Small intestine (tissue), 16 donors: Measurements from ENCODE around the gene ERFL. TPM values are rescaled to one million over a fixed set of nuclear protein-coding genes. Genes with fewer than 3 reads are reported as not detected.

Experiments used
- DNase-seq, 2 donors: peaks; one replicate each; pipeline versions ENCODE4 v3.0.0 to v3.0.0-alpha.2; 2013
- FAIRE-seq: peaks from 2 replicates; lab custom pipeline; 2012; peaks lifted over from hg19 to GRCh38; lab: Jason Lieb, UNC
- H3K27ac ChIP-seq, 3 donors: one replicate each; pipeline ENCODE4 v1.5.1; 2013; ENCODE audit warnings: low read length in 2 of 3, mild to moderate bottlenecking in 2 of 3, control low read depth in 1 of 3, inconsistent platforms in 1 of 3, low read depth in 1 of 3, moderate library complexity in 1 of 3
- H3K27me3 ChIP-seq, 3 donors: one replicate each; pipeline ENCODE4 v1.6.1; 2013; ENCODE audit warnings: low read length in 3 of 3, inconsistent platforms in 1 of 3; ENCODE audit not compliant: control insufficient read depth in 3 of 3, insufficient read depth in 3 of 3
- H3K36me3 ChIP-seq, 3 donors: one replicate each; pipeline ENCODE4 v1.6.1; 2013; ENCODE audit warnings: low read length in 3 of 3, inconsistent platforms in 1 of 3, low read depth in 1 of 3, mild to moderate bottlenecking in 1 of 3, moderate library complexity in 1 of 3; ENCODE audit not compliant: control insufficient read depth in 3 of 3, insufficient read depth in 2 of 3
- H3K4me1 ChIP-seq, 3 donors: one replicate each; pipeline ENCODE4 v1.6.1; 2013; ENCODE audit warnings: low read length in 2 of 3, inconsistent platforms in 1 of 3, low read depth in 1 of 3, mild to moderate bottlenecking in 1 of 3, moderate library complexity in 1 of 3; ENCODE audit not compliant: control insufficient read depth in 3 of 3, insufficient read depth in 2 of 3
- H3K4me3 ChIP-seq, 3 donors: one replicate each; pipeline ENCODE4 v1.5.1; 2013; ENCODE audit warnings: low read length in 3 of 3, control low read depth in 1 of 3, inconsistent platforms in 1 of 3, low read depth in 1 of 3, mild to moderate bottlenecking in 1 of 3, moderate library complexity in 1 of 3
- H3K9me3 ChIP-seq, 2 donors: one replicate each; pipeline ENCODE4 v1.6.1; 2013; ENCODE audit warnings: low read depth in 1 of 2, low read length in 1 of 2; ENCODE audit not compliant: control insufficient read depth in 2 of 2, insufficient read depth in 1 of 2
- WGBS, 3 donors: extraction: QIAGEN DNeasy Blood & Tissue Kit; methylation state at CpG; one replicate each; pipeline ENCODE4 v1.1.7; 2013; 5-methylcytosine and 5-hydroxymethylcytosine counted together
- long read RNA-seq, 10 donors: transcript quantifications; one replicate each; lab custom pipeline, GENCODE V29; 2026
- polyA plus RNA-seq, 4 donors: library from polyadenylated mRNA; stranded (reverse) in 3 of 4; unstranded in 1 of 4; fragments of 200-250 nt in 3 of 4; fragments of 120-200 nt in 1 of 4; gene quantifications; one replicate each; pipeline versions ENCODE4 v1.2.1 to v1.2.3, GENCODE V29; 2013
- donor health status: healthy with polysubstance abuse.
- donor health status: control.
- donor health status: control.
- donor health status: Bipolar disorder and iron deficiency.
- donor health status: healthy.

The ERFL gene
- under 1 TPM in 2 of 4 donors, not detected in 2; 0.04 to 0.21 TPM for polyA plus RNA-seq
- long read RNA-seq, donor 1, result 0 reads
- long read RNA-seq, donor 2, result 0 reads
- long read RNA-seq, donor 3, result 0 reads
- long read RNA-seq, donor 4, result 0 reads
- long read RNA-seq, donor 5, result 0 reads
- long read RNA-seq, donor 6, result 0 reads
- long read RNA-seq, donor 7, result 0 reads
- long read RNA-seq, donor 8, result 0 reads
- long read RNA-seq, donor 9, result 0 reads
- long read RNA-seq, donor 10, result 0 reads

DNA sequence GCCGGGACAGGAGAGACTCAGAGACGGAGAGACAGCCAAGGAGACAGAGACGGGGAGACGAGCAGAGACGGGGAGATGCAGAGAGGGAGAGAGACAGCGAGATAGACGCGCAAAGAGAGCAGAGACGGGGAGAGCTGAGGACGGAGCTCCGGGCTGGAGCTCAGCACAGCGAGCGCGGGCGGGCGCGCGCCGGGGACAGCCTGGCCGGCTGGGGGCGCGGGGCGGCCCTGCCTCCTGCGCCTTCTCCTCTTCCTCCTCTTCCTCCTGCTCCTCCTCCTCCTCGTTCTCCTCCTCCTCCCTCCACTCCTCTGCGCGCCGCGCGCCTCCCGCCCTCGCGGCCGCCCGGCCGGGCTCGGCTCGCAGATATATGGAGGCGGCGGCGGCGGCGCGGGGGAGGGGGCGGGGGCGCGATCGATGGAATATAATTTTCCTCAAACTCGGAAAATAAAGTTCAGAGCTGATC lies at the start of gene ERFL:
ERFL (minus strand) TSS at position 229 of the 463 bp plus-strand sequence. CDS start 15,530 bp downstream, outside the sequence.
- Histone ChIP-seq H3K4me1 (peaks cover 0 to 7% (median 0%) of the 10 kb centered on the region in 3 donors), H3K4me3 (peak within 1 kb of the TSS in 2 of 3 donors; percentile 35 to 47), H3K9me3 (no peaks in the 10 kb centered on the region), H3K36me3 (no peaks in the 10 kb centered on the region), H3K27ac (no peak within 1 kb of the TSS), H3K27me3 (peaks cover 0 to 91% (median 40%) of the 10 kb centered on the region in 3 donors)
- WGBS, 3 donors, result 0 to 1% (median 0%) methylated on average over 30 to 49 of the region's 49 CpGs
- DNase-seq, result no peak
- FAIRE-seq, result no peak

GRCh38 chr19:41977916-41978315 lies 49.7 kb upstream of the ERFL start:
- no peaks in the 10 kb centered on the region for H3K36me3 ChIP-seq
- H3K4me3 ChIP-seq, result no peak overlapping the region
- DNase-seq, result no peak
- no peaks in the 10 kb centered on the region for H3K9me3 ChIP-seq
- H3K27me3 ChIP-seq, result no peaks in the 10 kb centered on the region
- H3K4me1 ChIP-seq, result no peaks in the 10 kb centered on the region
- no peak overlapping the region for H3K27ac ChIP-seq
- no peak for FAIRE-seq
- WGBS, 3 donors, result 80 to 84% (median 83%) methylated on average over 22 of the region's 22 CpGs

DNA sequence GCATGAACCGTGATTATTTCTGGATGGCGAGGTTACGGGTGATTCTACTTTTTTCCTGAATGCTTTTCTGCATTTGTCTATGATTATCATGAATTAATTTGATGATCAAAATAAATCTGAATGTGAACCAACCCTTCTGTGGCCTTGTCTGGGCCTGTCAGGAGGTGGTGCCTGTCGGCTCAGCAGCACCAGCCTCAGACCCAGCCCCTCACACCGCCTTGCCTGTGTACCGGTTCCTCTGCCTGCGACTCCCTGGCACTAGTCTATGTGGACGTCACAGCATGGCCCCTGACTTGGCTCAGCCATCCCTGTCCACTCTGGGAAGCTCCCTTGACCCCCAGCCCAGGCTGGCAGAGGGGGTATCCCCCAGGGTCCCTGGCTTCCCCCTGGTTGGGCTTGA lies 46.4 kb upstream of the ERFL start:
- Histone ChIP-seq H3K4me1 (no peaks in the 10 kb centered on the region), H3K9me3 (no peaks in the 10 kb centered on the region), H3K27ac (no peak overlapping the region), H3K27me3 (no peaks in the 10 kb centered on the region), H3K36me3 (no peaks in the 10 kb centered on the region), H3K4me3 (no peak overlapping the region)
- DNase-seq (no peak), FAIRE-seq (no peak)
- WGBS, 3 donors, result 78 to 80% (median 78%) methylated on average over 8 of the region's 8 CpGs

GRCh38 chr19:41971363-41971762 lies 43.1 kb upstream of the ERFL start:
- Histone ChIP-seq H3K27ac (no peak overlapping the region), H3K9me3 (no peaks in the 10 kb centered on the region), H3K4me1 (peaks cover 0 to 11% (median 0%) of the 10 kb centered on the region in 3 donors), H3K36me3 (no peaks in the 10 kb centered on the region), H3K4me3 (no peak overlapping the region), H3K27me3 (no peaks in the 10 kb centered on the region)
- no peak for DNase-seq
- no peak for FAIRE-seq
- WGBS, 3 donors, result 80 to 86% (median 80%) methylated on average over 11 of the region's 11 CpGs

GRCh38 chr19:41969772-41970458 lies 41.7 kb upstream of the ERFL start:
- WGBS, 3 donors, result 91 to 95% (median 93%) methylated on average over 19 of the region's 19 CpGs
- FAIRE-seq (no peak), DNase-seq (no peak)
- Histone ChIP-seq H3K27ac (no peak overlapping the region), H3K27me3 (no peaks in the 10 kb centered on the region), H3K9me3 (no peaks in the 10 kb centered on the region), H3K4me3 (no peak overlapping the region), H3K36me3 (no peaks in the 10 kb centered on the region), H3K4me1 (peaks cover 0 to 11% (median 0%) of the 10 kb centered on the region in 3 donors)

DNA sequence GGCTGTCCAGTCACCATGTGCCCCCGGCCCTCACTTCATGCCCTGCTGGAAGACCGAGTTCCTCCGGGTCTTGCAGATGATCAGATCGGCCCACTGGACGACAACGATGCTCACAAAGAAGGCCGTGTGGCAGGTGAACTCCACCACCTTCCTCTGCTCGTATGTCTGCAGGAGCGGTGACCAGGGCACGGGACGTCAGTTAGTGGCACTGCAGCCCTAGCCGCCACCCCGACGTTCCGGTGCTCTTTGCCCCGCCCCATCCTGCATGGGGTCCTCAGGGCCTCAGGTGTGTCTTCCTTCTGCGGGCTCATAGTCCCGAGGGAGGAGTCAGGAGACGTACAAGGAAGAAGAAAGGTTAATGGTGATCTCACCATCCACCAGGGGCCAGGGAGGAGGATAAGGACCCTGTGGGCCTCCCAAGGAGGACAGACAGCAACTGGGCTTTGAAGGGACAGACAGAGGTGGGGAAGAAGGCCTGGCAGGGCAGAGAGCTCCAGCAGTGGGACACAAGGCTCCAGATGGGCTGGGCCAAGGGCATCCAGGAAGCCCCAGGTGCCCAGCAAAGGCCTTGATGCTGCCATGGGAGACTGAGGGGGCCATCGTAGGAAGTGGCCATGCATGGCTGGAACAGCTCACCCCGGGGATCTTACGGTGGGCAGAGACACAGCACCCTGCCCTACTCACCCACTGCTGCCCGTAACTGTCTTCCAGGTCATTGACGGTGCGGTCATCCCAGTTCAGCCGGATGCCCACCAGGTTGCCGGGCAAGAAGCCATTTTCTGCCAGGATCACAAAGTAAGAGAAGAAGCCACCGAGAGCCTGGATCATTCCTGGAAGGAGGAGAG lies 40.7 kb upstream of the ERFL start:
- Histone ChIP-seq H3K4me3 (no peak overlapping the region), H3K36me3 (no peaks in the 10 kb centered on the region), H3K4me1 (peaks cover 0 to 11% (median 0%) of the 10 kb centered on the region in 3 donors), H3K27me3 (no peaks in the 10 kb centered on the region), H3K27ac (no peak overlapping the region), H3K9me3 (no peaks in the 10 kb centered on the region)
- peak; percentile 21 to 84 for DNase-seq
- WGBS, 3 donors, result 64 to 74% (median 64%) methylated on average over 28 of the region's 28 CpGs
- FAIRE-seq, result no peak

- Histone ChIP-seq H3K27ac (no peak overlapping the region), H3K27me3 (no peaks in the 10 kb centered on the region), H3K36me3 (no peaks in the 10 kb centered on the region), H3K4me1 (peaks cover 0 to 11% (median 0%) of the 10 kb centered on the region in 3 donors), H3K9me3 (no peaks in the 10 kb centered on the region), H3K4me3 (no peak overlapping the region)
- no peak for DNase-seq
- 67 to 73% (median 69%) methylated on average over 26 of the region's 26 CpGs for WGBS, 3 donors
- FAIRE-seq, result no peak
These were observed 39.0 kb upstream of the ERFL start for GRCh38 chr19:41967054-41967783.
